Suprapubic skin (tissue), 3 donors: Measurements from ENCODE around the gene MYL9.

Source experiments
- CTCF ChIP-seq, 2 donors: fragments of 200-600 bp in 1 of 2; fragments of 450-650 bp in 1 of 2; sonication (generic) in 1 of 2; IDR thresholded peaks; one replicate each; pipeline ENCODE4 v1.5.1; 2016 to 2019; ENCODE audit warnings: antibody characterized with exemption in 2 of 2, mild to moderate bottlenecking in 1 of 2, moderate library complexity in 1 of 2
- POLR2AphosphoS5 ChIP-seq, 3 donors: sonication (generic); formaldehyde crosslinking; IDR thresholded peaks; one replicate each; pipeline ENCODE4 v1.6.1; 2017; ENCODE audit warnings: antibody characterized with exemption in 3 of 3

GRCh38 chr20:36528176-36528874 is 13.0 kb upstream of the MYL9 start:
- TF ChIP-seq CTCF (IDR thresholded peaks at IDR 0.05) (no peak), POLR2AphosphoS5 (IDR thresholded peaks at IDR 0.05) (no peak)
